HEK293 (cell line): ENCODE results near the gene PPIA.

Experiments
- CTCF ChIA-PET: fragments of 350-600 bp; formaldehyde crosslinking; extraction: SDS; loops from one replicate; lab custom pipeline; 2021; ENCODE audit warnings: antibody characterized with exemption; lab: Yijun Ruan, JAX
- POLR2A ChIA-PET: fragments of 300-600 bp; formaldehyde crosslinking; extraction: SDS; loops from one replicate; lab custom pipeline; 2020; ENCODE audit warnings: antibody characterized with exemption, inconsistent platforms; lab: Yijun Ruan, JAX
- H3K27ac ChIP-seq: fragments of 200-500 bp; sonication (Bioruptor generic); 2 replicates; pipeline ENCODE4 v1.5.1; 2014; ENCODE audit warnings: low read depth, low read length, control low read depth, inconsistent platforms; ENCODE audit errors: extremely low read depth
- H3K36me3 ChIP-seq, 2 experiments: fragments of 200-500 bp in 1 of 2; sonication (Bioruptor generic) in 1 of 2; 1 replicate in 1 of 2; 2 replicates in 1 of 2; pipeline ENCODE4 v1.5.1; 2014 to 2017; ENCODE audit warnings: inconsistent platforms in 2 of 2, low read length in 2 of 2; ENCODE audit not compliant: control insufficient read depth in 2 of 2, insufficient read depth in 1 of 2
- H3K4me1 ChIP-seq: fragments of 200-500 bp; sonication (Bioruptor generic); 2 replicates; pipeline ENCODE4 v1.5.1; 2014; ENCODE audit warnings: mild to moderate bottlenecking, low read length, inconsistent platforms; ENCODE audit not compliant: control insufficient read depth, insufficient read depth
- H3K4me3 ChIP-seq: 2 replicates; pipeline ENCODE4 v1.5.1; 2011; ENCODE audit warnings: low read depth, mild to moderate bottlenecking, control low read depth, low read length, moderate library complexity
- H3K9me3 ChIP-seq: fragments of 200-500 bp; sonication (Bioruptor generic); 2 replicates; pipeline ENCODE4 v1.5.1; 2014; ENCODE audit warnings: low read depth, low read length, inconsistent platforms; ENCODE audit not compliant: control insufficient read depth, insufficient read depth
- GLIS2 ChIP-seq: fragments of 450-650 bp; formaldehyde crosslinking; IDR thresholded peaks from 2 replicates; pipeline ENCODE4 v1.5.1; 2016; ENCODE audit warnings: missing biosample characterization, missing genetic modification characterization
- MEIS1 ChIP-seq: sonication (generic); formaldehyde crosslinking; IDR thresholded peaks from 2 replicates; pipeline ENCODE4 v1.8.1; 2022; ENCODE audit warnings: missing genetic modification reagents, mild to moderate bottlenecking, borderline replicate concordance
- PATZ1 ChIP-seq: fragments of 450-650 bp; formaldehyde crosslinking; IDR thresholded peaks from 2 replicates; pipeline ENCODE4 v1.5.1; 2016; ENCODE audit warnings: missing biosample characterization, missing genetic modification characterization
- PRDM4 ChIP-seq: fragments of 450-650 bp; formaldehyde crosslinking; IDR thresholded peaks from 2 replicates; pipeline ENCODE4 v1.5.1; 2017; ENCODE audit warnings: missing biosample characterization, missing genetic modification characterization
- WT1 ChIP-seq: fragments of 450-650 bp; formaldehyde crosslinking; IDR thresholded peaks from 2 replicates; pipeline ENCODE4 v1.5.1; 2016; ENCODE audit warnings: missing biosample characterization, missing genetic modification characterization
- ZBTB44 ChIP-seq: fragments of 450-650 bp; IDR thresholded peaks from 2 replicates; pipeline ENCODE4 v1.5.1; 2018; ENCODE audit warnings: missing biosample characterization, mild to moderate bottlenecking, missing genetic modification characterization
- ZNF132 ChIP-seq: fragments of 450-650 bp; formaldehyde crosslinking; IDR thresholded peaks from 2 replicates; pipeline ENCODE4 v1.5.1; 2017; ENCODE audit warnings: missing biosample characterization, missing genetic modification characterization, borderline replicate concordance
- ZNF146 ChIP-seq: fragments of 450-650 bp; formaldehyde crosslinking; IDR thresholded peaks from 2 replicates; pipeline ENCODE4 v1.5.1; 2016; ENCODE audit warnings: missing biosample characterization, missing genetic modification characterization
- ZNF155 ChIP-seq: fragments of 450-650 bp; formaldehyde crosslinking; IDR thresholded peaks from 2 replicates; pipeline ENCODE4 v1.5.1; 2016; ENCODE audit warnings: missing biosample characterization, missing genetic modification characterization
- ZNF16 ChIP-seq: fragments of 450-650 bp; formaldehyde crosslinking; IDR thresholded peaks from 2 replicates; pipeline ENCODE4 v1.5.1; 2016; ENCODE audit warnings: low read depth, missing biosample characterization, missing genetic modification characterization
- ZNF24 ChIP-seq: fragments of 450-650 bp; formaldehyde crosslinking; IDR thresholded peaks from 2 replicates; pipeline ENCODE4 v1.5.1; 2016; ENCODE audit warnings: missing biosample characterization, missing genetic modification characterization
- ZNF280D ChIP-seq: fragments of 450-650 bp; formaldehyde crosslinking; IDR thresholded peaks from 2 replicates; pipeline ENCODE4 v1.5.1; 2016; ENCODE audit warnings: missing biosample characterization, missing genetic modification characterization
- ZNF324 ChIP-seq: fragments of 450-650 bp; formaldehyde crosslinking; IDR thresholded peaks from 2 replicates; pipeline ENCODE4 v1.5.1; 2016; ENCODE audit warnings: missing biosample characterization, missing genetic modification characterization
- ZNF354C ChIP-seq: fragments of 450-650 bp; formaldehyde crosslinking; IDR thresholded peaks from 2 replicates; pipeline ENCODE4 v1.5.1; 2016; ENCODE audit warnings: missing biosample characterization, missing genetic modification characterization, low read depth, borderline replicate concordance
- ZNF518A ChIP-seq: fragments of 450-650 bp; formaldehyde crosslinking; conservative IDR thresholded peaks from 2 replicates; pipeline ENCODE4 v1.5.1; 2016; ENCODE audit warnings: low read depth, missing biosample characterization, missing genetic modification characterization
- ZNF596 ChIP-seq: fragments of 450-650 bp; IDR thresholded peaks from 2 replicates; pipeline ENCODE4 v1.5.0; 2018; ENCODE audit warnings: missing biosample characterization, mild to moderate bottlenecking, missing genetic modification characterization, moderate library complexity
- ZNF629 ChIP-seq: fragments of 450-650 bp; formaldehyde crosslinking; IDR thresholded peaks from 2 replicates; pipeline ENCODE4 v1.5.1; 2017; ENCODE audit warnings: missing biosample characterization, missing genetic modification characterization
- ZNF645 ChIP-seq: fragments of 450-650 bp; formaldehyde crosslinking; IDR thresholded peaks from 2 replicates; pipeline ENCODE4; 2016; ENCODE audit warnings: missing biosample characterization, missing genetic modification characterization

Gene PPIA

GRCh38 chr7:44847920-44848634 lies 51.6 kb downstream of the PPIA start, which contains the start of gene H2AZ2 (continued):
- TF ChIP-seq ZNF645 (tag by site-specific recombination) (no peak), ZNF155 (no peak), GLIS2 (tag by site-specific recombination) (no peak), ZNF596 (tag by site-specific recombination) (no peak; the same call in 1 of the 2 replicates), MEIS1 (CRISPR knock-in tag) (no peak), ZNF16 (tag by site-specific recombination) (no peak), PATZ1 (tag by site-specific recombination) (0 out of 2 replicates have a peak, but pooled peaks have one; percentile 36), ZNF132 (tag by site-specific recombination) (no peak), ZNF280D (tag by site-specific recombination) (no peak), ZBTB44 (tag by site-specific recombination) (no peak), ZNF24 (tag by site-specific recombination) (peak; percentile 49; the same call in 1 of the 2 replicates)

- CTCF ChIA-PET: interaction anchor here (0.5 to 3.1 kb wide), 4 partner anchors 55 to 154 kb away, joined by 3 to 9 read pairs (median 4); no protein-coding TSS in a partner anchor
- H3K9me3 ChIP-seq: no peaks in the 10 kb centered on the region
- H3K4me3 ChIP-seq: peak overlapping the region; percentile 84; the same call in 1 of the 2 replicates
- no peaks in the 10 kb centered on the region for H3K36me3 ChIP-seq
- peak overlapping the region; percentile 95; the same call in 1 of the 2 replicates for H3K27ac ChIP-seq
- POLR2A ChIA-PET: interaction anchor here (0.5 to 3.5 kb wide), 10 partner anchors 9 to 276 kb away, joined by 3 to 33 read pairs (median 6); partner anchors contain the start of genes DDX56, PPIA and PURB
- H3K4me1 ChIP-seq: peaks cover 12% of the 10 kb centered on the region
- TF ChIP-seq ZNF354C (no peak), ZNF629 (tag by site-specific recombination) (0 out of 2 replicates have a peak, but pooled peaks have one; percentile 28), ZNF146 (no peak), ZNF518A (tag by site-specific recombination) (no peak), ZNF324 (tag by site-specific recombination) (no peak), PRDM4 (tag by site-specific recombination) (no peak), WT1 (peak; percentile 44; the same call in 1 of the 2 replicates)
Measured at GRCh38 chr7:44849259-44849884, 52.9 kb downstream of the PPIA start.
